GM12878 (cell line): ENCODE results near the gene RGS11.

Experiments used
- BACH1 ChIP-seq: fragments of 450-650 bp; IDR thresholded peaks from 2 replicates; pipeline ENCODE4 v1.6.1; 2017; ENCODE audit warnings: mild to moderate bottlenecking, borderline replicate concordance
- CREB1 ChIP-seq: IDR thresholded peaks from 2 replicates; pipeline ENCODE4 v1.6.1; 2012; ENCODE audit warnings: low read depth, mild to moderate bottlenecking, inconsistent platforms
- ETV6 ChIP-seq, 2 experiments: fragments of 450-650 bp in 1 of 2; IDR thresholded peaks in 1 of 2; conservative IDR thresholded peaks in 1 of 2; 2 replicates each; pipeline ENCODE4 v1.6.1; 2014; ENCODE audit warnings: antibody characterized with exemption in 1 of 2, borderline replicate concordance in 1 of 2, low read depth in 1 of 2, mild to moderate bottlenecking in 1 of 2, moderate library complexity in 1 of 2
- EZH2 ChIP-seq: IDR thresholded peaks from 2 replicates; pipeline ENCODE4 v1.6.1; 2012; ENCODE audit warnings: low read depth, mild to moderate bottlenecking, control low read depth, inconsistent platforms, low read length, borderline replicate concordance; ENCODE audit not compliant: control insufficient read depth
- FOXK2 ChIP-seq: fragments of 450-650 bp; IDR thresholded peaks from 2 replicates; pipeline ENCODE4 v1.6.1; 2017; ENCODE audit warnings: mild to moderate bottlenecking, moderate library complexity
- HCFC1 ChIP-seq: fragments of 150-350 bp; IDR thresholded peaks from 2 replicates; pipeline ENCODE4 v1.6.1; 2014; ENCODE audit warnings: low read length
- POLR2A ChIP-seq: IDR thresholded peaks from 2 replicates; pipeline ENCODE4 v1.6.1; 2011; ENCODE audit warnings: low read depth, mild to moderate bottlenecking, low read length
- ZNF207 ChIP-seq: fragments of 450-650 bp; IDR thresholded peaks from 2 replicates; pipeline ENCODE4 v1.6.1; 2014; ENCODE audit warnings: antibody characterized with exemption, mild to moderate bottlenecking, borderline replicate concordance
- ZSCAN29 ChIP-seq: fragments of 450-650 bp; IDR thresholded peaks from 2 replicates; pipeline ENCODE4 v1.6.1; 2017; ENCODE audit warnings: mild to moderate bottlenecking, moderate library complexity
- TF ChIP-seq, protein P1 (sequence below): IDR thresholded peaks from 2 replicates; pipeline ENCODE4 v1.6.1; 2011; ENCODE audit warnings: low read depth, low read length, improper control_type of control experiment, borderline replicate concordance
- TF ChIP-seq, protein P2 (sequence below), 3 experiments: IDR thresholded peaks in 2 of 3; conservative IDR thresholded peaks in 1 of 3; 2 replicates each; pipeline ENCODE4 v1.5.1; 2011; ENCODE audit warnings: low read depth in 3 of 3, low read length in 3 of 3, mild to moderate bottlenecking in 3 of 3, control low read depth in 2 of 3, moderate library complexity in 2 of 3, inconsistent platforms in 1 of 3, mixed read lengths in 1 of 3; ENCODE audit not compliant: control insufficient read depth in 2 of 3, insufficient read depth in 1 of 3; ENCODE audit errors: extremely low read depth in 1 of 3

DNA sequence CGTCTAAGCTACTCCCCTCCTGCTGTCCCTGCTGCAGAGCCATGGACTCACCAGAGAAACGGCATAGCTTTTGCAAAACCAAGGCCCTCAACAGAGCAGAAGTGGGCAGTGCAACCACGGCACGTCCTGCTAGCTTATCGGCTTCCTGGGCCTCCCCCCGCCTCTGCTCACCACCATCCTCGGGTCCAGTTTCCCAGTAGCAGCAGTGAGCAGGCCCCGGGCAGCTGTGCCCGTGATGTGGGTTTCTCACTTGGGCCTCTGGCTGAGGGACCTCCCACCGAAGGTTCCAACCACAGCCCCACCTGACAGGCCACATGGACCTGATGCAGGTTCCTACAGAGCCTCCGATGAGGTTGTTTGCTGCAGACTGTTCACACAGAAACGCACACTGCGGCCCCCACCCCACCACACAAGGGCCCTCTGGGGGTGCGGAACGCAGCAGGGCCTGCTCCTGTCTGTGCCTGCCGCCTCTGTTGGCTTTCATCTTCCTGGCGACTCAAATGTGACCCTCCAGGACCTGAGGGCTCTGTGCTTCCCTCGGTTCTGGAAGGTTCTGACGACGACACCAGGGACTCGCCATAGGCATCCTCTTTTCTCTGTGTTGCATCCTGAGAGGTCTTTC lies 32.1 kb upstream of the RGS11 start:
- TF ChIP-seq ETV6 (conservative IDR thresholded peaks at IDR 0.05 in 1 of 2, IDR thresholded peaks at IDR 0.05 in 1 of 2; ENCODE audit: borderline replicate concordance in 1 of 2, low read depth in 1 of 2) (no peak), ZSCAN29 (no peak), CREB1 (no peak), FOXK2 (no peak), POLR2A (no peak), EZH2 (no peak), BACH1 (no peak), HCFC1 (no peak), ZNF207 (no peak)
- TF ChIP-seq, protein P1, sequence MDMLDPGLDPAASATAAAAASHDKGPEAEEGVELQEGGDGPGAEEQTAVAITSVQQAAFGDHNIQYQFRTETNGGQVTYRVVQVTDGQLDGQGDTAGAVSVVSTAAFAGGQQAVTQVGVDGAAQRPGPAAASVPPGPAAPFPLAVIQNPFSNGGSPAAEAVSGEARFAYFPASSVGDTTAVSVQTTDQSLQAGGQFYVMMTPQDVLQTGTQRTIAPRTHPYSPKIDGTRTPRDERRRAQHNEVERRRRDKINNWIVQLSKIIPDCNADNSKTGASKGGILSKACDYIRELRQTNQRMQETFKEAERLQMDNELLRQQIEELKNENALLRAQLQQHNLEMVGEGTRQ = no peak
- TF ChIP-seq, protein P2, sequence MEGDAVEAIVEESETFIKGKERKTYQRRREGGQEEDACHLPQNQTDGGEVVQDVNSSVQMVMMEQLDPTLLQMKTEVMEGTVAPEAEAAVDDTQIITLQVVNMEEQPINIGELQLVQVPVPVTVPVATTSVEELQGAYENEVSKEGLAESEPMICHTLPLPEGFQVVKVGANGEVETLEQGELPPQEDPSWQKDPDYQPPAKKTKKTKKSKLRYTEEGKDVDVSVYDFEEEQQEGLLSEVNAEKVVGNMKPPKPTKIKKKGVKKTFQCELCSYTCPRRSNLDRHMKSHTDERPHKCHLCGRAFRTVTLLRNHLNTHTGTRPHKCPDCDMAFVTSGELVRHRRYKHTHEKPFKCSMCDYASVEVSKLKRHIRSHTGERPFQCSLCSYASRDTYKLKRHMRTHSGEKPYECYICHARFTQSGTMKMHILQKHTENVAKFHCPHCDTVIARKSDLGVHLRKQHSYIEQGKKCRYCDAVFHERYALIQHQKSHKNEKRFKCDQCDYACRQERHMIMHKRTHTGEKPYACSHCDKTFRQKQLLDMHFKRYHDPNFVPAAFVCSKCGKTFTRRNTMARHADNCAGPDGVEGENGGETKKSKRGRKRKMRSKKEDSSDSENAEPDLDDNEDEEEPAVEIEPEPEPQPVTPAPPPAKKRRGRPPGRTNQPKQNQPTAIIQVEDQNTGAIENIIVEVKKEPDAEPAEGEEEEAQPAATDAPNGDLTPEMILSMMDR (IDR thresholded peaks at IDR 0.05 in 2 of 3, conservative IDR thresholded peaks at IDR 0.05 in 1 of 3; ENCODE audit: control insufficient read depth in 2 of 3, extremely low read depth in 1 of 3, insufficient read depth in 1 of 3, low read depth in 3 of 3, low read length in 3 of 3) = no peak
